Uterus (tissue), 4 donors: ENCODE measurements around the gene AMBP. TPM values are rescaled to one million over a fixed set of nuclear protein-coding genes. Genes with fewer than 3 reads are reported as not detected.

Source experiments
- DNase-seq, 2 donors: peaks; one replicate each; pipeline ENCODE4 v3.0.0-alpha.2; 2019 to 2020
- H3K27ac ChIP-seq, 2 donors: fragments of 200-600 bp; sonication (generic); 1 replicate in 1 of 2; 2 replicates in 1 of 2; pipeline ENCODE4 v1.5.1; 2016 to 2018
- H3K27me3 ChIP-seq, 2 donors: fragments of 200-600 bp; sonication (generic); one replicate each; pipeline ENCODE4 v1.5.1; 2018 to 2019; ENCODE audit warnings: control low read depth in 1 of 2
- H3K36me3 ChIP-seq, 2 donors: fragments of 200-600 bp; sonication (generic); one replicate each; pipeline ENCODE4 v1.5.1; 2019; ENCODE audit warnings: control low read depth in 1 of 2
- H3K4me1 ChIP-seq, 2 donors: fragments of 200-600 bp; sonication (generic); one replicate each; pipeline ENCODE4 v1.5.1; 2018 to 2019; ENCODE audit warnings: control low read depth in 1 of 2
- H3K4me3 ChIP-seq, 2 donors: fragments of 200-600 bp; sonication (generic); 1 replicate in 1 of 2; 2 replicates in 1 of 2; pipeline ENCODE4 v1.5.1; 2018 to 2019; ENCODE audit warnings: mild to moderate bottlenecking in 1 of 2
- H3K9me3 ChIP-seq, 2 donors: fragments of 200-600 bp; sonication (generic); one replicate each; pipeline ENCODE4 v1.5.1; 2019; ENCODE audit warnings: control low read depth in 1 of 2
- POLR2A ChIP-seq, 2 donors: fragments of 450-650 bp; IDR thresholded peaks; one replicate each; pipeline ENCODE4 v1.6.1; 2016; ENCODE audit warnings: antibody characterized with exemption in 2 of 2, mild to moderate bottlenecking in 1 of 2, moderate library complexity in 1 of 2
- intact Hi-C: fragments of 100-400 bp; cut with DNase I; formaldehyde crosslinking; loops from one replicate; pipeline ENCODE4 v1.15.1; 2023; ENCODE audit warnings: low total_unique reads
- total RNA-seq, 4 donors: library from RNA; depleted of rRNA in 3 of 4; stranded (reverse); fragments of >200 nt in 3 of 4; gene quantifications; one replicate each; pipeline versions ENCODE4 v1.1.0 to v1.2.4, GENCODE V29; 2014 to 2023
- TF ChIP-seq, protein P1 (sequence below), 4 experiments: fragments of 200-600 bp in 2 of 4; fragments of 450-650 bp in 2 of 4; sonication (generic) in 2 of 4; IDR thresholded peaks; one replicate each; pipeline ENCODE4 v1.5.1; 2016 to 2019; ENCODE audit warnings: antibody characterized with exemption in 4 of 4, mild to moderate bottlenecking in 2 of 4, moderate library complexity in 1 of 4
- donor health status: DM: yes; HTN: yes; CAD: no.

The AMBP gene
- total RNA-seq, 4 donors from 2014 or later = 1.3 TPM; not detected in 3

- H3K4me1 ChIP-seq = no peaks in the 10 kb centered on the region
- intact Hi-C loops = no loop called here
- H3K4me3 ChIP-seq = no peak overlapping the region
- TF ChIP-seq, protein P1, sequence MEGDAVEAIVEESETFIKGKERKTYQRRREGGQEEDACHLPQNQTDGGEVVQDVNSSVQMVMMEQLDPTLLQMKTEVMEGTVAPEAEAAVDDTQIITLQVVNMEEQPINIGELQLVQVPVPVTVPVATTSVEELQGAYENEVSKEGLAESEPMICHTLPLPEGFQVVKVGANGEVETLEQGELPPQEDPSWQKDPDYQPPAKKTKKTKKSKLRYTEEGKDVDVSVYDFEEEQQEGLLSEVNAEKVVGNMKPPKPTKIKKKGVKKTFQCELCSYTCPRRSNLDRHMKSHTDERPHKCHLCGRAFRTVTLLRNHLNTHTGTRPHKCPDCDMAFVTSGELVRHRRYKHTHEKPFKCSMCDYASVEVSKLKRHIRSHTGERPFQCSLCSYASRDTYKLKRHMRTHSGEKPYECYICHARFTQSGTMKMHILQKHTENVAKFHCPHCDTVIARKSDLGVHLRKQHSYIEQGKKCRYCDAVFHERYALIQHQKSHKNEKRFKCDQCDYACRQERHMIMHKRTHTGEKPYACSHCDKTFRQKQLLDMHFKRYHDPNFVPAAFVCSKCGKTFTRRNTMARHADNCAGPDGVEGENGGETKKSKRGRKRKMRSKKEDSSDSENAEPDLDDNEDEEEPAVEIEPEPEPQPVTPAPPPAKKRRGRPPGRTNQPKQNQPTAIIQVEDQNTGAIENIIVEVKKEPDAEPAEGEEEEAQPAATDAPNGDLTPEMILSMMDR (IDR thresholded peaks at IDR 0.05) = no peak
- no peak for TF ChIP-seq POLR2A (IDR thresholded peaks at IDR 0.05)
- H3K27me3 ChIP-seq = no peaks in the 10 kb centered on the region
- no peaks in the 10 kb centered on the region for H3K36me3 ChIP-seq
- no peak overlapping the region for H3K27ac ChIP-seq
- DNase-seq = no peak
- H3K9me3 ChIP-seq = no peaks in the 10 kb centered on the region
Observed at GRCh38 chr9:114120192-114121014, 42.3 kb upstream of the AMBP start.

DNA sequence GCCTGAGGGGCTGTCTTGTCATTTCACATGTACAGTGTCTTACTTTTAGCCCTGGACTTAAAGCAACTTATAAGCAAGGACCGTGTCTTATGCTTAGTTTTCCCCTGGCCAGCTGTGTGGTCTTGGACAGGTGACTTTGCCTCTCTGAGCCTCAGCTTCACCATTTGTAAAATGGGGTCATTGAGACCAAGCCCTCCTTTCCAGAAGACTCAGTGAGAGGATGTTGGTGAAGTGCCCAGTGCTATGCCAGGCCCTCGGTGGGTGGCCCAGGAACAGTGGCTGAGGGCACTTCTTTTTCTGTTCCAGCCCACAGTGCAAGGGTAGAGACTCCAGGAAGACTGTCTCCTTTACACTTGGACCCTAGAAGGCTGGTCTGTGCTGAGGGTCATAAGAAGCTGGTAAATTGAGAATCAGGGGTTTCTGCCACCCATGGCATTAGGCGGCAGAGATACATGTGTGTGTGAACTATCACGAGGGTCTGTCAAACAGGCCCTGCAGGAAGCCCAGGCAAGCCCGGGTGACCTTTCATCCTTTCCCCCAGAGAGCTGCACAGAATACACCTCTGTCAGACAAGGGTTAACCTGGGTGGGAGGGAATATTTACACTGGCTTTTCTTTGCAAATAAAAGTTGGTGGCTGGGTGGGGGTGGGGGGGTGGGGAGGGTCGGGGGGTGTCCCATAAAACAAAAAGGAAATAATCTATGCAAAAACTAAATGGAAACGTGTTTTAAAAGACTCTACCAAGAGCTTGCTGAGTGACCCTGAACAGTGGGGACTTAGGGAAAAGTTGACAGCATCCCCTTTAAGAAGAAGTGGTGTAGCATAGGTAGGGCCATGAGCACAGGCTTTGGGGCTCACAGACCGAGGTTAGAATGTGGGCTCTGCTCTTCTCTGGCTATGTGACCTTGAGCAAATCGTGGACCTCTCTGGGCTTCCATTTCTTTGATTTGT is 41.4 kb upstream of the AMBP start:
- Histone ChIP-seq H3K4me3 (no peak overlapping the region), H3K27me3 (no peaks in the 10 kb centered on the region), H3K36me3 (no peaks in the 10 kb centered on the region), H3K9me3 (no peaks in the 10 kb centered on the region), H3K4me1 (no peaks in the 10 kb centered on the region), H3K27ac (no peak overlapping the region)
- TF ChIP-seq POLR2A (IDR thresholded peaks at IDR 0.05) = no peak
- TF ChIP-seq, protein P1 (IDR thresholded peaks at IDR 0.05) = no peak
- intact Hi-C loops = no loop called here
- no peak for DNase-seq

DNA sequence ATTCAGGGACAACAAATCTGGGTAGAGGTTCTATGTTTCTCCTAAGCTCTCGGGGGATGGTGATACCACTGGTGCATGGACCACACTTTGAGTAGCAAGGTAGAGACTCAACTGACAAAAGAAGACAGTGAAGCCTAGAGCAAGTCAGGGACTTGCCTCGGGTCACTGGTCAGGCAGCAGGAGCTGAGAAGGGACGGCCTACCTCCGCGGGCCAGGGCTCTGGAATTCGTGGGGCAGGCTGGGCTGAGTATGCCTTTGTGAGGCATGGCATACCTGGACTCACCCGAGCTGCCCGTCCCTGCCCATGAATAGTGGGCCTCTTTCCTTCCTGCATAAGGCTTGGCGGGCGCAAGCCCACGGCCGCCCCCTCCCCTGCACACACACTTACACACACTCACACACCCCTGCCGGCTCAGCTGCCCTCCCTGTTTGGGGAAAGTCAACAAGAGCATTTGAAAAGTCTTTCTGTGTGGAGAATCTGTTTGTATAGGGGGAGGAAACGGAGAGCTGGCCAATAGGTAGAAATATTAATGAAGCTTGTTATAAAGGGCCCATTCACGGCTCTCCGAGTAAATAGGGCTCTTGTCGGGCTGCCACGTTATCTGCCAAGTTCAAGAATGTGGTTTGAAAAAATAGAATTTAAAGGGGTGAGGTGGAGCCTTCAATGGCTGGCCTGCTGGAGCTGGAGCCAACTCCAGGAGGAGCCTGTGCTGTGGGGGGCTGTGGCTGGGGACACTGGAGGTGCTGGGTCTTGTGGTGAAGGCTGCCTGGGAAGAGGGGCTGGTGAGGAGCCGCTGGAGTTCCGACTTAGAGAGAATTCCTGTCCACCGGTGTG is 40.1 kb upstream of the AMBP start:
- H3K36me3 ChIP-seq = no peaks in the 10 kb centered on the region
- H3K4me3 ChIP-seq = no peak overlapping the region
- H3K4me1 ChIP-seq = no peaks in the 10 kb centered on the region
- TF ChIP-seq, protein P1 (IDR thresholded peaks at IDR 0.05) = no peak
- TF ChIP-seq POLR2A (IDR thresholded peaks at IDR 0.05) = no peak
- H3K27ac ChIP-seq = no peak overlapping the region
- no peaks in the 10 kb centered on the region for H3K27me3 ChIP-seq
- DNase-seq = no peak
- no peaks in the 10 kb centered on the region for H3K9me3 ChIP-seq
- intact Hi-C loops = no loop called here

DNA sequence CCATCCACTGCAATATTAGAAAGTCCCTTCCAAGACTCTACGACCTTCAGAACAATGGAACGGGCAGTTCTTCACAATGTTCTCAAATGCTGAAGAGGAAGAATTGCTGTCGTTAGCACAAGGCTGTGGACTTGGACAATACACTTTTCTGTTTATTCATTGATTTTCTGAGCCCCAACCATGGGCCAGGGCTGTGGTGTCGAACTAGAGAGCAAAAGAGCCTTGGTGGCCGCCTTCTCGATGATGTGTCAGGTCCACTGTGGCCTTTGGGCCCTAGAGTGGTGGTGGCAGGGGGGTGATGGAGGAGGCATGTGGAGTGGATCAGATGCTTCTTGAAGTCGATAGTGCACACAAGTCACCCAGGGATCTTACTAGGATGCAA is 39.5 kb upstream of the AMBP start:
- Histone ChIP-seq H3K4me1 (no peaks in the 10 kb centered on the region), H3K36me3 (no peaks in the 10 kb centered on the region), H3K9me3 (no peaks in the 10 kb centered on the region), H3K27me3 (no peaks in the 10 kb centered on the region), H3K27ac (no peak overlapping the region), H3K4me3 (no peak overlapping the region)
- TF ChIP-seq, protein P1 (IDR thresholded peaks at IDR 0.05) = no peak
- intact Hi-C loops = no loop called here
- DNase-seq = no peak
